GM21717 (cell line): ENCODE measurements around the gene SLC43A1.

Experiments
- ATAC-seq: cut with Tn5 transposase; IDR thresholded peaks from one replicate; pipeline ENCODE4 v1.9.1; 2021; ENCODE audit warnings: mild to moderate bottlenecking, moderate library complexity; ENCODE audit not compliant: unreplicated experiment

Gene SLC43A1

DNA sequence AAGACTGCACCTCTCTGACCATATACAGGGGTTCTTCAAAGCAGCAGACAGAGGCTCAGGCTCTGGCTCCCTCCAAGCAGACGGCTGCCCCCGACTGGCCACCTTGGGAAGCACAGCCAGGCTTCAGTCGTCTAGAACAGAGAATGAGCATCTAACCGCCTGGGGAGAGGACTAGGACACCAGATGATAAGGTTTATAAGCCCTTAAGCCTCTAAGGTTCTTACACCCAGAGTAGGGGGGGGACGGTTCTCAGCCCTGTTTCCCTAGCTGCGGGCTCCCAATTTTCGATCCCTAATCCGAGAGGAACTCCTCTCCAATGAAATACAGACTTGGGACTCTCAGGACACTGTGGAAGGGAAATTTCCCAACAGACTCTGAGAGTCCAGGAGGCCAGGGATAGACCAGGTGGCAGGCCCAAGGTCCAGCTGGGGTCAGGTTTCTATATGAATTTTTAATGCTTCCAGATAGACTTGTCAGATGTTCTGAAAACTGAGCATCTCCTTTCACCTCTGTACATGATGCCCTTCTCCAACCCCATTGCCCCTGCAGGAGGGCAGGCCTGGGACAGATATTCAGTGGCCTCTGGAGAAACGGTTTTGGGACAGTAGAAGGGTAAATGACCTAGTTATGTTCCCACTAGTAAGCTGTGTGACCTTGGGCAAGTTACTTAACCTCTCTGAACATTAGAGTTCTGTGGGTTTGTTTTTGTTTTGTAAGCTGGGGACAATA is 34.9 kb downstream of the SLC43A1 start:
- ATAC-seq: peak; percentile 43

DNA sequence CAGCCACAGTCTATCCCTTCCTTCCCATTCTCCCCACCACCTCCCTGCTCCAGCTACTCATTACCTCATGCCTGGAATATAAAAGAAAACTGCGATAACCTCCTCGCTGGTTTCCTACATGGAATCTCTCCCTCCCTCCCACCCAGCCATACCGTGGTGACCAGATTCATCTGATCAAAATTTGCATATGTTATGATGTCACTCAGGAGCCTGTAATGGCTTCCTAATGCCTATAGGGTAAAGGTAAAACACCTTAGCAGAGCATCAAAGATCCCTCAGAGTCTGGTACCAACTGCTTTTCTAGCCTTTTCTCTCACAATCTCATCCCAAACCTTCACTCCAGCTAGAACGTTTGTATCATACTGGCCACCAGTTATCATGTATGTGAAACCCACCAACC is 35.6 kb downstream of the SLC43A1 start:
- ATAC-seq: no peak

DNA sequence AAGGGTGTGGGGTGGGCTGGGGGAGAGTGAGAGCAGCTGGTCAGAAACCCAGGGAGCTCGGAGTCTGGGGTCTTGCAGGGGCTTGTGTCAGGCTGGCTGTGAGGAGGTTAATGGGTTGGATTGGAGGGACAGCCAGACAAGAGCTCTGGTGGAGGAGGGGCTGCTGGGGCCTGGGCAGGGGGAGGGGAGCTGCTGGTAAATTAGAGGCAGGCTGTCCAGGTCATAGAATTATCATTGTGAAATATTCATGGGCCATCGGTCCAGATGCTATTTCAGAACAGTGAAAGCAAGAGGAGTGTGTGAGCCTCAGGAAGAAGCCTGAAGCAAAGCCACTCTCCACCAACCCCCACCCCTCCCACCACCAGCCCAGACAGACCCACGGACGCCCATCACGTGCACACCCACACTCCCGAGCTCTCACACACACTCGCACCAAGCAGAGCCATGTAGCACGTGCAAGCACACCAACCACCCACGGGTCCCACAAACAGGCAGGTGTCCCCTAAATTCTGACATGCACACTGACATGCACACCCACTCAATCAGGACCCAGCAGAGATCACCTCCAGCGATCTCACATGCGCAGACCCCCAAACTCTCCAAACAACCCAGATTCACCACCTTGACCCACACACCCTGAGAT is 36.4 kb downstream of the SLC43A1 start:
- no peak for ATAC-seq

DNA sequence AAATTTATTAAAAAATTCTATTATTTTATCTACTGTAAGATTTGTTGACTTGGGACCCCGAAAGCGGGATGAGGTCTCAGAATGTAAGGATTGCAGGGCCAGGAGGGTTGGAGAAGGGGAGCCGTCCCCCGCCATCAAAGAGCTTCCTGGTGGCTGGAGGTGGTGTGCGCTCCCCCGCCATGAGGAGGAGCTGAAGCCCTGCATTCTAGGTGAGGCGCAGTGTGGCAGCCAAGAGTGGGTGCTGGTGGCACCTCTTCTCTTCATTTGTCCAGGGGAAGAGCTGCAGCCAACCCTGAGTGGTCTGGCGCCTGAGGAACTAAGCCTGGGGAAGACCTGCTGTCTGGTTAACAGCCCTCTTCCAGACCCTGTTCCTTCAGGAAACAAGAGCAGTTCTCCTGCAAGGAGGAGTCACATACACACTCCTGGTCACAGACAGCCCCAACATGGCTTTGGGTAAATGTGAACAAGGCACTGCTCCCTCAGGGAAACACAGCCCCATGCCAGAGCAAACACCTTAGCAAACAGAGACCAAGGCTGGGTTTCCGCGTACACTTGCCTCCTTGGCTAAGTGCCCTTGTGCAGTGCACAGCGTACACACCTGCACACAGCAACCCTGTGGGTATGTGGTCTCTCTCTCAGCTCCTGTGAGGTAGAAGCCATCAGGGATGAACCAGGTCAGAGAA is 37.9 kb downstream of the SLC43A1 start:
- no peak for ATAC-seq

DNA sequence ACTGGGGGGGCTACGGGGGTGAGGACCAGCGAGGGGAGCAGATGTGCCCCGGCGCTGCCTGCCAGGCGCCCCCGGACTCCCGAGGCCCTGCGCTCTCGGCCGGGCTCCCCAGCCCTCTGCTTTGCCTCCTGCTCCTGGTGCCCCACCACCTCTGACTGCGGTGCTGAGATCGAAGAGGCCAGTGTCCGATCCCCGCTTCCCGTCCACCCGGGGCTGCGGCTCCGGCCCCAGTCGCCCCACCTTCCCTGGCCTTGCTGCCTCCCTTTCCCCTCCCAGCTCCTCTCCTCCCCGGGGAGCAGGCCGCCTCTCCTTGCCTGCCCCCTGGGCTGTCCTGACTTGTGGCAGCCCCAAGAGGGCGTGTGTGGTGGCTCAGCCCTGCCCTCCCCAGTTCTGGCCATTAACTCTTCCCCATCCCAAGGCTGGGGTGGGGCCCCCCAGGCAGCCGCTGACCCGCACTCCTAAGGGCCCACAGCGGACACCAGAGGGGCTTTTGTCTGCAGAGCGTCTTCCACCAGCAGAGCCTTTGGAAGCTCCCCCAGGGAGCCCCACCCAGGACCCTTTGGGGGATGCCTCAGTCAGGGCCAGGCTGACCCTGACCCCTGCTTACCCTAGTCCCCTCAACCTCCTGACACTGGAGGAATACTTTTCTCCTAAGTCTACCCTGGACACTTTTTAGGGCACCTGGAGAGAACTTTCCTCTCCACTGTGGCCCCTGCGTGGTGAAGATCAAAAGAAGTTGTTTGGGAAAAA is 38.6 kb downstream of the SLC43A1 start:
- peak; percentile 52 for ATAC-seq

DNA sequence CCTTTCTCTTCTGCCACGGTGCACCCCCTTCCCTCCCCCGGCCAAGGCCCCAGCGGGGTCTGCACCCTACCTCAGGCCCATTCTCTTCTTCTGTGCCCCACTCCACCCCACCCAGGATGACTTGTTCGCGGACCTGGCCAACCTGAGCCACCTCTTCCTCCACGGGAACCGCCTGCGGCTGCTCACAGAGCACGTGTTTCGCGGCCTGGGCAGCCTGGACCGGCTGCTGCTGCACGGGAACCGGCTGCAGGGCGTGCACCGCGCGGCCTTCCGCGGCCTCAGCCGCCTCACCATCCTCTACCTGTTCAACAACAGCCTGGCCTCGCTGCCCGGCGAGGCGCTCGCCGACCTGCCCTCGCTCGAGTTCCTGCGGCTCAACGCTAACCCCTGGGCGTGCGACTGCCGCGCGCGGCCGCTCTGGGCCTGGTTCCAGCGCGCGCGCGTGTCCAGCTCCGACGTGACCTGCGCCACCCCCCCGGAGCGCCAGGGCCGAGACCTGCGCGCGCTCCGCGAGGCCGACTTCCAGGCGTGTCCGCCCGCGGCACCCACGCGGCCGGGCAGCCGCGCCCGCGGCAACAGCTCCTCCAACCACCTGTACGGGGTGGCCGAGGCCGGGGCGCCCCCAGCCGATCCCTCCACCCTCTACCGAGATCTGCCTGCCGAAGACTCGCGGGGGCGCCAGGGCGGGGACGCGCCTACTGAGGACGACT is 39.3 kb downstream of the SLC43A1 start:
- peak; percentile 24 for ATAC-seq

DNA sequence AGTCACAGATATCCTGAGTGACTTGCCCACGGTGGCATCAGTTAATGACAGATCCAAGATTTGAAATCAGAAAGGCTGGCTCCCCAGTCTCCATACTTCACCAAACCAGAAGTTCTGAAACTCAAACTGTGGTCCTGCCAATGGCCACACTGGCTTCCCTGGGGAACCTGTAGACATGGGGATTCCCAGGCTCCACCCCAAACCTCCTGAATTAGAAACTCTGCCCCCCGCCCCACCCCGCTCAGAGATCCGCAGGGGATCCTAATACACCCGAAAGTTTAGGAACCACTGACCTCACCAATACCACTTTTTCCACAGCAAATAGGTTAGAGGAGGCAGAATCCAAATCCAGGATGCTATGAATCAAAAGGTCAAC is 39.8 kb downstream of the SLC43A1 start:
- no peak for ATAC-seq

DNA sequence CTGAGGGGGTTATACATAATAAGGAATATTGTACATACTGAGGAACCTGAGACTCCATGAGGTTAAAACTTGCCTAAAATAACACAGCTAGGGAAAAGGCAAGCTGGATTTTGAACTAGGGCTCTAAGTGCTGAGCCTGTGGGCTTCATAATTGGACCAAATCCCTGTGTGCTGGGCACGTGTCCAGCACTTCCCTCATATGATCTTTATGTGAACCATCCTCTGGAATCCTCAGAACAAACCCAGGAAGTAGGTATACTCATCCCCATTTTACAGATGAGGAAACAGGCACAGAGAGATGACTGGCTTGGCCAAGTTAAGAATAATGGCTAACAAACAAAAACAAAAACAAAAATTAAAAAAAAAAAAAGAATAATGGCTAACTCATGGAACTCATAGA is 40.3 kb downstream of the SLC43A1 start:
- ATAC-seq: no peak

DNA sequence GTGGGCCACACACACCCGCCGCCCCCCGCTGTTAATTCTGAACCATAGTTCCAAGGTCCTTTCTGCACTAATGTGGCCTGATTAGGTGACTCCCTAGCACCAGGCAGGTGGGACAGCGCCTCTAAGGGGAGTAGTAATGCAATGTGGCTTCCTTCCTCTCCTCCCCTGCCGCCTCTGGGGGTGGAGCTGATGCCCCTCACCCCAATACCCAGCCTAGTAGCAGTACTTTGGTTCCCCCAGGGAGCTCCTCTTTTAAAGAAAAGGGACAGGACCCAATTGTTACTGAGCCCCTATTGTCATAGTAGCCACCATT is 40.7 kb downstream of the SLC43A1 start:
- ATAC-seq: no peak

DNA sequence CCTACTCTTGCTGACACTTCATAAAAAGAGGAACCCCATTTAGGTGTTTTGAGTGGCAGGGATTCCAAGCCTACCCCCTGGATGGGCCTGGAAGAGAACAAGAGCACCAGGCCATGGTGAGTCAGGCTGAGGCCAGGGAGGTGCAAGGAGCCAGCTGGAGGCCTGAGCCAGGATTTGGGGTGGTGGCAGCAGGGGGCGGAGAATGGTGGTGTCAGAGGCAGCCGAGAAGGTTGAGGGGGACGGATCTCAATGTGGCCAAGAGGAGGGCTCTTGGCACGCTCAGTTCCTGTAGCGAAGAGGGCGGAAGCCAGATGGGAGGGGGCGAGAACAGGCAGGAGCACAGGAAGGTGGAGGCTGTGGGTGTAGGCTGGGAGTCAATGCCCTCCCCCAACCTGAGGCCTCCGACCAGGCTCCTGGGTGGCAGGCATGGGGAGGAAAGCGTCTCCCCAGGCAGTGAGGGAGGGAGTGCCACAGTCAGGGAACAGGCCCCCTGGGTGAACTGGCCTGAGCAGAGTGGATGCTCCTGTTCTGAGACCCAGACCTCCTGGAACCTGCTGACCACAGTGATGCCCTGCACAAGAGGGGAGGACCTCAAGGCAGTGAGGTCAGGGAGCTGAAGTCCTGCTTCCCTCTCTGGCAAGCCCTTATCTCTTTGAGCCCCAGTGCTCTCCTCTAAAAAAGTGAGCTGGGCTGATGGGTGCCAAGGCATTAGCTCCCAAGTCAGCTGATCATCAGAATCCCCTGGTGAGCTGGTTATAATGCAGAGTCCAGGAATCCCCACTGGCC is 41.3 kb downstream of the SLC43A1 start:
- ATAC-seq: peak; percentile 44

DNA sequence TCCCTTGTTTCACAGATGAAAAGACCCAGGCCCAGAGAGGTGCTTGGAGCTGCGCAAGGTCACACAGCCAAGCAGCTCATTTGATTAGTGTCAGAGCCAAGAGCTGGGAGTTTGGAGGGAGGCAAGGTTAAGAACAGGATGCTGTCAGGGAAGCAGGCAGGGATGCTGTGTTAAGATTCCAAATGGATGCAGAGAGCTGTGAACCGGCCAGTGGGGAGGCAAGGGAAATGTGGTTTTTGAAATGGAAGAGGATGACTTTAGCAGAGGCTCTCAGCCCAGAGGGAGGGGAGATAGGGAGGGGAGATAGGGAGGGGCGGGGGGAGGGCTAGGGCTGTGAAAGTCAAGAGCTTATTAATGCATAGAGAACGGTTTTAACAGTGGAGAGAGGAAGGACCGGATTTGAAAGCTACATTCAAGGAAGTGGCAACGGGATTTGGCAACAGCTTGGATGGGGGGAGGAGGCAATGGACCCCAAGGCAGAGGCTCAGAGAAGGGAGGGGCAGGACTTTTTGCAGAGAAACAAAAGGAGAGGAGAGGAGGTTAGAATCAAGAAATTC is 42.1 kb downstream of the SLC43A1 start:
- no peak for ATAC-seq

DNA sequence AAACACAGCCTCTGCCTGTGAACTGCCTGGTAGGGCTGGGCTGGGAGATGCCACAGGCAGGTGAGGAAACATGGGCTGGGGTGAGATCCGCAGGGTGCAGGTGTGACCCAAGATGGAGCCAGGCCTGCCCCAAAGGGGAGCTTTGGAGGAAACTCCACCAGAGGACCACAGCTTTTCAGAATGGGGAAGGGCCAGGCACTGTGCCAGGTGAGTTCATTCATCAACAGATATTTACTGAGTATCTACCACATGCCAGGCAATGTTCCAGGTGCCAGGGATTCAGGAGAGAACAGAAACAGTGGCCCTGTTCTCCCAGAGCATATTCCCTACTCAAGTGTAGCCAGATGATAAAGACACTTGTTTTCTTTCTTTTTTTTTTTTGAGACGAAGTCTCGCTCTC is 44.0 kb downstream of the SLC43A1 start:
- no peak for ATAC-seq

DNA sequence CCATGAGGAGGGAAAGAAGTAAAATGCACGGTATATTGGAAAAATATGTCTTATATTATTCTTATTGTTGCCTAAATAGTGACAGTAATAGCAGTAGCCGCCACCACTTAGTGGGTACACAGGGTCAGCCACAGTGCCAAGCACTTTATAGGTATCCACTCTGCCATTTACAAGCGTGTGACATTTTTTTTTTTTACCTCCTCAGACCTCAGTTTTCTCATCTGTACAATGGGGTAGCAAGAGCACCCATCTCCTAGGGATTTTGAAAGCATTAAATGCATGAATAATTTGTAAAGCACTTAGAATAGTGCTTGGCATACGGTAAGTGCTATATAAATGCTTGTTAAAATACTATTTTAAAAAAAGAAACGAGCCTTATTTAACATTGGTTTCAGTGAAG is 46.2 kb downstream of the SLC43A1 start:
- ATAC-seq: no peak

DNA sequence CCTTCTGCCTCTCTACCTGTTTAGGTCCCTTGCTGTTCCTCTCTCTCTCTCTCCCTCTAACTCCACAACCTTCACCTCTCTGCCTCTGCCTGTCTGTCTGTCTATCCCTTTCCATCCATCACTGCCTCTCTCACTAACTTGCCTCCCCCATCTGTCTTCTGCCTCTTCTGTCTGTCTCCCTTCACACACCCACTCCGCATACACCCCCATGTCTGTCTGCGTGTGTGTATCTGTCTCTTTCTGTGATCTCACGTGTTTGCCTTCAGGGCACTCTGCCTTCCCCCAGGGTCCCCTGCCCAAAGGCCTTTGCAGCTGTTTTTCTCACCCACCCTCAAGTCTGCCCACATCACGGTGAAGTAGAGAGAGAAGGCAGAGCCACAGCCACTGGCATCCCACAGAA is 47.2 kb downstream of the SLC43A1 start:
- no peak for ATAC-seq

DNA sequence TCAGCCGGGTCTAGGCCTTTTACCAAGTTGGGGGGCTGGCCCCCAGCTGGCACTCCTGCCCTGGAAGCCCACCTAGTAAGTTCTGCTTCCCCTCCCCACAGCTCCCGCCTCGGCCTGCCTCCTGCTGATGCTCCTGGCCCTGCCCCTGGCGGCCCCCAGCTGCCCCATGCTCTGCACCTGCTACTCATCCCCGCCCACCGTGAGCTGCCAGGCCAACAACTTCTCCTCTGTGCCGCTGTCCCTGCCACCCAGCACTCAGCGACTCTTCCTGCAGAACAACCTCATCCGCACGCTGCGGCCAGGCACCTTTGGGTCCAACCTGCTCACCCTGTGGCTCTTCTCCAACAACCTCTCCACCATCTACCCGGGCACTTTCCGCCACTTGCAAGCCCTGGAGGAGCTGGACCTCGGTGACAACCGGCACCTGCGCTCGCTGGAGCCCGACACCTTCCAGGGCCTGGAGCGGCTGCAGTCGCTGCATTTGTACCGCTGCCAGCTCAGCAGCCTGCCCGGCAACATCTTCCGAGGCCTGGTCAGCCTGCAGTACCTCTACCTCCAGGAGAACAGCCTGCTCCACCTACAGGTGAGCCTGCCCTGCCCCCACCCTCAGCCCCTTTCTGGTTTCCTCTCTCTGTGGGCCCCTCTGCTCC is 47.9 kb downstream of the SLC43A1 start:
- ATAC-seq: no peak

DNA sequence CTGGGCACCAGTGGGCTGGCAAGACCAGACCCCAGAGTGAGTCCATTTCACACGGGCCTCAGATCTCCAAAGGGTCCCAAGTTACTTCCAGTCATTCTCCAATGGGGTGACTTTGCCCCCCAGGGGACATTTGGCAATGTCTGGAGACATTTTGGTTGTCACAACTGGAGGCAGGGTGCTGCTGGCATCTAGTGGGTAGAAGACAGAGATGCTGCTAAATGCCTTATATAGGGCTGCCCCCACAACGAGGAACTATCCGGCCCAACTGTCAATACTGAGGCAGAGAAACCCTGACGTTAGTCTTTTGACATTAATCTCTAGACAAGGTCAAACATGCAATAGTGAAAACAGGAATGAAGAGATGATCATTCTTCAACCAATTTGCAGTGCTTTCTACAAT is 48.8 kb downstream of the SLC43A1 start:
- ATAC-seq: no peak

DNA sequence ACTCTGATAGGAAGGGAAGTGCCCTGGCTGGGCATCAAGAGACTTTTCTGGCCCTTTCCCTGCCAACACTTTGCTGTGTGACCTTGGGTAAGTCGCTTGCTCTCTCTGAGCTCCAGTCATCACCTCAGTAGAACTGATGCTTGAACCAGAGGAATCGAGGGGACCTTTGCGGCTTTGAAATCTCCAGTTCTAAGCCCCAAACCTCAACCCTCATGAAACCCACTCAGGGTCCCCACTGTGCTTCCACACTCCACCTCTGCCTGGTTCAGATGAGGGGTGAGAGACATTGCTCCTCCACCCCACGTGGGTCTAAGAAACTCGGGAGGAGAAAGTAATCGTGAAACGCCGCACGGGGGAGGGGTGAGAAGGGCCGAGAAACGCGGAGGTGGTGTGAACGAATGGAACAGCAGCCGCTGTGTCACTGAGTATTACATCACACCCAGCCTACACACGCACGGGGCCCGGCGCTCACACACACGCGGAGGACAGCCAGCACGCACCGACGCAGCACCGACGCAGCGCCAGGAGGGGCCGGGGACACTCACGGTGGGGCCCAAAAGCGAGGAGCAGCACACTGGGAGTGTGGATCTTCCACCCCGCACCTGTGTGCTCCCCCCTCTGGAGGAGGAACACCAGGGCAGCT is 50.8 kb downstream of the SLC43A1 start:
- no peak for ATAC-seq

DNA sequence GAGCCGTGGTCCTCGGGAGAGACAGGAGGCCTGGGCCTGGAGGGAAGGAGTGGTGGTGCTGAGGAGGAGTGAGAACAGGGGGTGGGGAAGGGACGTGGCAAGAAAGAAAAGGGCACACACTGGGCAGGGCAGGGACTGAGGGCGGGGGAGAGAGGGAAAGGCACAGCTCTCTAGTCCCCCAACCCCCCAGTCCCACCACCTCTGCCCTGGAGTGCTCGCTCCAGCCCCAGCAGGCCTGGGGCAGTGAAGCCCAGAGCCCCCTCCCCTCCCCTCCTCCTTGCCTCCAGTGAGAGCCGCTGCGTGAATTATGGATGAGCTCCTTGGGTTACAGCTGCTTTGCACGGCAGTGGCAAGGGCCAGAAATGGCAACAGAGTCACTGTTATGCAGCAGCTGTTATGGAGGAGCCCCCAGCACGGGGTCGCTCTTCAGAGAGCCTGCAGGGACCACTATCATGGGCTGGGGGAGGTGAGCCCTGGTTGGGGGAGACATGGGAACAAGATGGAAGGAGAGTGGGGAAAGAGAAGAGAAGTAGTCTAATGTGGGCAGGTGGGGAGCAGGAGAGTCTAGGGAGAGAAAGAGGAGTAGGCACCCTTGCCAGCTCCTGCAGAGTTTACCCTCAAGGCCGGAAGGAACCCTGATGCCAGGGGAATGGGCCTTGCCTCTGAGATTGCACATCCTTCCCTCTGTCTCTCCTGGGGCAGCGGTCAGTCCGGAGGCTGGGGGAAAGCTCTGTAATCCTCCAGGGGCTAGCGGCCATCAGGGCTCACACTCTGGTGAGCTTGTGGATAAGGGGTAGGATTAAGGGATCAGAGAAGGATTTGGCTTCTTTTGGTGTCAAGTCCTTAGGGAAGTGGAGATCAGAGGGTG is 51.6 kb downstream of the SLC43A1 start:
- no peak for ATAC-seq
